Vagina (tissue), 2 donors: ENCODE measurements around the gene PML.
"Not testable (repeated sequence)": the region's sequence is repeated elsewhere in the genome, so short reads cannot be mapped to it uniquely, and the experiment has no call there.

ENCODE experiments used
- POLR2A ChIP-seq, 2 donors: fragments of 450-650 bp; IDR thresholded peaks; one replicate each; pipeline ENCODE4 v1.6.1; 2017; ENCODE audit warnings: antibody characterized with exemption in 2 of 2, mild to moderate bottlenecking in 2 of 2, moderate library complexity in 2 of 2
- POLR2AphosphoS5 ChIP-seq, 2 donors: sonication (generic); formaldehyde crosslinking; IDR thresholded peaks; one replicate each; pipeline ENCODE4 v1.9.0; 2017; ENCODE audit warnings: antibody characterized with exemption in 2 of 2, mild to moderate bottlenecking in 2 of 2, low read depth in 1 of 2; ENCODE audit not compliant: insufficient read depth in 1 of 2
- TF ChIP-seq, protein P1 (sequence below), 3 experiments: fragments of 450-650 bp in 2 of 3; fragments of 200-600 bp in 1 of 3; sonication (generic) in 1 of 3; IDR thresholded peaks; one replicate each; pipeline ENCODE4 v1.5.1; 2017 to 2019; ENCODE audit warnings: antibody characterized with exemption in 3 of 3, mild to moderate bottlenecking in 2 of 3, moderate library complexity in 2 of 3

DNA sequence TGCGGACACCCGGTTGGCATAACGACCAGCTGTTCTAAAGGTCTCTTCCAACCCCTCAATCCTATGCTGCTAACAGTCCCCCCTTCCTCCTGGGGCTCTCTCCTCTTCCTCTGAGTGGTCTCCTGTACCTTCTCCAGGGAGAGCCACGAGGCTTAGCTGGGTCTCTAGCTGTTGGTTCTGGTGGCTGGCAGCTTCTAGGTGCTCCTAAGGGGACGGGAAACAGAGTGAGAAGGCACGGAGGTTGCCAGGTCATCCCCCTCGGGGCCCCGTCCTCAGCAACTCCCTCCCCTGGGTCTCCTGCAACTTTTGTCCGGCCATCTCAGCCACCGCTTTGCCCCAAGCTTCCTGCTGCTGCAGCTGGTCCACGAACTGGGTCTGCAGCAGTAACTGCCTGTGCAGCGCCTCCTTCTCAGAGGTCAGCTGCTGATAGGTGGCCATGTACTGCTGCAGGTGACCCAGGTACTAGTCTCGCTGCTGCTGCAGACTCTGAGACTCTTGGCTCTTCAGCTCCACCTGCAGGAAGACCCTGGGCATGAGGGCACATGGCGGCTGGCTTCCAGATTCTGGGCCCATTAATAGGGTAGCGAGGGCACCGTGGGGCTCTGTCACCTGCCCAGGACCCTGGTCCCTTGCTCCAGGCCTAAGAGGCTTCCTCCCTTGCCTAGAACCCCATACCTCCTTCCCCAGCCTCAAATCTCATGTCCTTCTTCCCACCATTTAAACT, 78.3 kb downstream of the PML start:
- not testable (repeated sequence) for TF ChIP-seq POLR2A (IDR thresholded peaks at IDR 0.05); POLR2AphosphoS5 (IDR thresholded peaks at IDR 0.05; ENCODE audit: insufficient read depth in 1 of 2, low read depth in 1 of 2)
- TF ChIP-seq, protein P1, sequence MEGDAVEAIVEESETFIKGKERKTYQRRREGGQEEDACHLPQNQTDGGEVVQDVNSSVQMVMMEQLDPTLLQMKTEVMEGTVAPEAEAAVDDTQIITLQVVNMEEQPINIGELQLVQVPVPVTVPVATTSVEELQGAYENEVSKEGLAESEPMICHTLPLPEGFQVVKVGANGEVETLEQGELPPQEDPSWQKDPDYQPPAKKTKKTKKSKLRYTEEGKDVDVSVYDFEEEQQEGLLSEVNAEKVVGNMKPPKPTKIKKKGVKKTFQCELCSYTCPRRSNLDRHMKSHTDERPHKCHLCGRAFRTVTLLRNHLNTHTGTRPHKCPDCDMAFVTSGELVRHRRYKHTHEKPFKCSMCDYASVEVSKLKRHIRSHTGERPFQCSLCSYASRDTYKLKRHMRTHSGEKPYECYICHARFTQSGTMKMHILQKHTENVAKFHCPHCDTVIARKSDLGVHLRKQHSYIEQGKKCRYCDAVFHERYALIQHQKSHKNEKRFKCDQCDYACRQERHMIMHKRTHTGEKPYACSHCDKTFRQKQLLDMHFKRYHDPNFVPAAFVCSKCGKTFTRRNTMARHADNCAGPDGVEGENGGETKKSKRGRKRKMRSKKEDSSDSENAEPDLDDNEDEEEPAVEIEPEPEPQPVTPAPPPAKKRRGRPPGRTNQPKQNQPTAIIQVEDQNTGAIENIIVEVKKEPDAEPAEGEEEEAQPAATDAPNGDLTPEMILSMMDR (IDR thresholded peaks at IDR 0.05) = not testable (repeated sequence)
